H9 (cell line): ENCODE data around the gene ACSL6. TPM values are rescaled to one million over a fixed set of nuclear protein-coding genes. Genes with fewer than 3 reads are reported as not detected.

Experiments
- DNase-seq: peaks from one replicate; pipeline ENCODE4 v3.0.0-alpha.2; 2017
- H2AFZ ChIP-seq: one replicate; pipeline ENCODE4 v1.6.1; 2013; ENCODE audit warnings: mild to moderate bottlenecking, low read length, control low read depth, moderate library complexity
- H2AK5ac ChIP-seq: 2 replicates; pipeline ENCODE4 v1.6.1; 2013; ENCODE audit warnings: low read length, control low read depth, mixed read lengths; ENCODE audit not compliant: insufficient read length
- H2BK120ac ChIP-seq: one replicate; pipeline ENCODE4 v1.6.1; 2013; ENCODE audit warnings: low read depth, mild to moderate bottlenecking, low read length, control low read depth, inconsistent platforms; ENCODE audit not compliant: poor library complexity, severe bottlenecking
- H2BK12ac ChIP-seq: 2 replicates; pipeline ENCODE4 v1.6.1; 2013; ENCODE audit warnings: low read length, control low read depth, mixed read lengths, low read depth; ENCODE audit not compliant: insufficient read length
- H2BK15ac ChIP-seq: 2 replicates; pipeline ENCODE4 v1.6.1; 2013; ENCODE audit warnings: low read depth, low read length, control low read depth
- H2BK20ac ChIP-seq: one replicate; pipeline ENCODE4 v1.6.1; 2013; ENCODE audit warnings: low read depth, mild to moderate bottlenecking, low read length, control low read depth, inconsistent platforms; ENCODE audit not compliant: poor library complexity, severe bottlenecking
- H2BK5ac ChIP-seq: 2 replicates; pipeline ENCODE4 v1.6.1; 2013; ENCODE audit warnings: low read length, control low read depth, mixed read lengths; ENCODE audit not compliant: insufficient read length
- H3K14ac ChIP-seq: 2 replicates; pipeline ENCODE4 v1.6.1; 2013; ENCODE audit warnings: low read length, control low read depth; ENCODE audit not compliant: insufficient read depth
- H3K18ac ChIP-seq: 2 replicates; pipeline ENCODE4 v1.6.1; 2013; ENCODE audit warnings: low read depth, mild to moderate bottlenecking, mixed read lengths, low read length, control low read depth; ENCODE audit not compliant: insufficient read length
- H3K23ac ChIP-seq: 2 replicates; pipeline ENCODE4 v1.6.1; 2013; ENCODE audit warnings: low read length, control low read depth, mixed read lengths, low read depth; ENCODE audit not compliant: insufficient read length
- H3K23me2 ChIP-seq: 2 replicates; pipeline ENCODE4 v1.6.1; 2013; ENCODE audit warnings: low read depth, mild to moderate bottlenecking, mixed read lengths, low read length, control low read depth; ENCODE audit not compliant: insufficient read length, poor library complexity, severe bottlenecking
- H3K27ac ChIP-seq: 2 replicates; pipeline ENCODE4 v1.5.1; 2013; ENCODE audit warnings: low read length, control low read depth, mixed read lengths, low read depth; ENCODE audit not compliant: insufficient read length
- H3K27me3 ChIP-seq: 2 replicates; pipeline ENCODE4 v1.6.1; 2013; ENCODE audit warnings: low read length, control low read depth, inconsistent platforms; ENCODE audit not compliant: insufficient read depth
- H3K4ac ChIP-seq: 2 replicates; pipeline ENCODE4 v1.6.1; 2013; ENCODE audit warnings: low read depth, mild to moderate bottlenecking, control low read depth, inconsistent platforms, low read length, moderate library complexity
- H3K4me1 ChIP-seq: 2 replicates; pipeline ENCODE4 v1.6.1; 2013; ENCODE audit warnings: low read length, control low read depth, inconsistent platforms; ENCODE audit not compliant: insufficient read depth
- H3K4me2 ChIP-seq: 2 replicates; pipeline ENCODE4 v1.6.1; 2013; ENCODE audit warnings: low read length, control low read depth, mixed read lengths; ENCODE audit not compliant: insufficient read length, insufficient read depth
- H3K56ac ChIP-seq: 2 replicates; pipeline ENCODE4 v1.6.1; 2013; ENCODE audit warnings: low read depth, mild to moderate bottlenecking, mixed read lengths, low read length, control low read depth; ENCODE audit not compliant: insufficient read length
- H3K79me1 ChIP-seq: 2 replicates; pipeline ENCODE4 v1.6.1; 2013; ENCODE audit warnings: low read depth, mild to moderate bottlenecking, moderate library complexity, low read length, control low read depth, inconsistent platforms; ENCODE audit not compliant: insufficient read depth, poor library complexity, severe bottlenecking
- H3K79me2 ChIP-seq: 2 replicates; pipeline ENCODE4 v1.6.1; 2013; ENCODE audit warnings: low read length, control low read depth, inconsistent platforms; ENCODE audit not compliant: insufficient read depth
- H3K9ac ChIP-seq: 2 replicates; pipeline ENCODE4 v1.6.1; 2013; ENCODE audit warnings: low read length, control low read depth, mixed read lengths; ENCODE audit not compliant: insufficient read length; ENCODE audit errors: extremely low read depth
- H3K9me3 ChIP-seq: one replicate; pipeline ENCODE4 v1.6.1; 2013; ENCODE audit warnings: low read depth, low read length, inconsistent platforms; ENCODE audit not compliant: control insufficient read depth
- H3T11ph ChIP-seq: one replicate; pipeline ENCODE4 v1.6.1; 2013; ENCODE audit warnings: mild to moderate bottlenecking, low read length, control low read depth, inconsistent platforms
- H4K20me1 ChIP-seq: one replicate; pipeline ENCODE4 v1.6.1; 2013; ENCODE audit not compliant: control insufficient read depth, insufficient read length, insufficient read depth
- H4K5ac ChIP-seq: 2 replicates; pipeline ENCODE4 v1.6.1; 2013; ENCODE audit warnings: low read depth, mild to moderate bottlenecking, mixed read lengths, low read length, control low read depth; ENCODE audit not compliant: insufficient read length
- H4K8ac ChIP-seq: replicated peaks from 2 replicates; pipeline ENCODE4 v1.6.1; 2013; ENCODE audit warnings: low read length, control low read depth, mixed read lengths, low read depth; ENCODE audit not compliant: insufficient read length
- H4K91ac ChIP-seq: 2 replicates; pipeline ENCODE4 v1.6.1; 2013; ENCODE audit warnings: low read depth, mild to moderate bottlenecking, moderate library complexity, mixed read lengths, low read length, control low read depth; ENCODE audit not compliant: insufficient read length
- H3K27ac Mint-ChIP-seq, 3 experiments: 2 replicates in 2 of 3; 3 replicates in 1 of 3; pipeline ENCODE4 v1.8.0; 2020 to 2021; ENCODE audit warnings: mixed read lengths in 3 of 3, mild to moderate bottlenecking in 1 of 3, moderate library complexity in 1 of 3
- H3K27me3 Mint-ChIP-seq: 2 replicates; pipeline ENCODE4 v1.8.0; 2021; ENCODE audit warnings: low read depth, mild to moderate bottlenecking, moderate library complexity, mixed read lengths
- H3K36me3 Mint-ChIP-seq, 3 experiments: 2 replicates in 2 of 3; 3 replicates in 1 of 3; pipeline ENCODE4 v1.8.0; 2020 to 2021; ENCODE audit warnings: low read depth in 3 of 3, mixed read lengths in 3 of 3; ENCODE audit not compliant: insufficient read depth in 1 of 3
- H3K4me1 Mint-ChIP-seq, 2 experiments: 2 replicates each; pipeline ENCODE4 v1.8.0; 2020; ENCODE audit warnings: mixed read lengths in 2 of 2
- H3K4me3 Mint-ChIP-seq, 2 experiments: 2 replicates in 1 of 2; 3 replicates in 1 of 2; pipeline ENCODE4 v1.8.0; 2020 to 2021; ENCODE audit warnings: mild to moderate bottlenecking in 2 of 2, mixed read lengths in 2 of 2, moderate library complexity in 1 of 2
- H3K9me3 Mint-ChIP-seq, 2 experiments: 2 replicates in 1 of 2; 3 replicates in 1 of 2; pipeline ENCODE4 v1.8.0; 2020; ENCODE audit warnings: mild to moderate bottlenecking in 2 of 2, mixed read lengths in 2 of 2, moderate library complexity in 1 of 2
- CTCF ChIP-seq: fragments of 200-600 bp; sonication (generic); conservative IDR thresholded peaks from 3 replicates; pipeline ENCODE4 v1.8.0; 2021; ENCODE audit warnings: antibody characterized with exemption, mild to moderate bottlenecking
- WGBS: extraction: QIAGEN DNeasy Blood & Tissue Kit; methylation state at CpG from one replicate; pipeline ENCODE4 v1.1.7; 2013; ENCODE audit warnings: missing lambda C conversion rate, low lambda C conversion rate, mixed read lengths; ENCODE audit not compliant: insufficient read length; ENCODE audit errors: extremely low coverage; 5-methylcytosine and 5-hydroxymethylcytosine counted together
- total RNA-seq: library from RNA; stranded (reverse); gene quantifications from 2 replicates; pipeline ENCODE4 v1.2.1, GENCODE V29; 2021

ACSL6 gene
- total RNA-seq, 1 experiment from 2014 or later = 1.6 TPM

- Histone ChIP-seq H4K91ac (no peak overlapping the region), H3K23me2 (no peaks in the 10 kb centered on the region), H3T11ph (no peak overlapping the region), H3K23ac (no peak overlapping the region), H2AK5ac (no peak overlapping the region), H3K56ac (no peak overlapping the region), H2BK20ac (no peak overlapping the region), H3K4ac (no peak overlapping the region), H3K27ac (no peak overlapping the region), H4K8ac (no peak overlapping the region), H3K79me1 (no peaks in the 10 kb centered on the region), H2BK15ac (no peak overlapping the region), H3K79me2 (no peaks in the 10 kb centered on the region), H3K4me1 (peaks cover 9% of the 10 kb centered on the region; the same call in 1 of the 2 replicates), H3K14ac (no peak overlapping the region), H3K9ac (no peak overlapping the region), H2BK12ac (no peak overlapping the region), H2BK120ac (no peak overlapping the region), H4K5ac (no peak overlapping the region), H4K20me1 (no peaks in the 10 kb centered on the region), H2BK5ac (no peak overlapping the region), H3K9me3 (no peaks in the 10 kb centered on the region), H2AFZ (no peak overlapping the region), H3K27me3 (no peaks in the 10 kb centered on the region), H3K4me2 (no peak overlapping the region), H3K18ac (no peak overlapping the region)
- Mint-ChIP-seq H3K4me3 (no peak overlapping the region), H3K36me3 (no peaks in the 10 kb centered on the region), H3K4me1 (peaks cover 36 to 43% of the 10 kb centered on the region in 2 experiments), H3K27ac (peak overlapping the region in 1 of 3 experiments; percentile 55; a peak in 1 of 7 replicates), H3K27me3 (peaks cover 13% of the 10 kb centered on the region), H3K9me3 (no peaks in the 10 kb centered on the region)
- DNase-seq = peak; percentile 37
- WGBS = no CpG with 5 or more reads among the region's 13 CpGs
- no peak for TF ChIP-seq CTCF
These were observed 11.8 kb downstream of the ACSL6 start for GRCh38 chr5:131999441-132000240.
